GM18505 (cell line): ENCODE results near the gene TSHZ2.
"Not testable (repeated sequence)": the region's sequence is repeated elsewhere in the genome, so short reads cannot be mapped to it uniquely, and the experiment has no call there.

Experiments
- ATAC-seq: cut with Tn5 transposase; IDR thresholded peaks from one replicate; pipeline ENCODE4 v1.9.1; 2021; ENCODE audit not compliant: unreplicated experiment
- POLR2A ChIP-seq: IDR thresholded peaks from 4 replicates; pipeline ENCODE4 v1.6.1; 2011; ENCODE audit warnings: borderline replicate concordance; ENCODE audit not compliant: insufficient read depth, insufficient read length; ENCODE audit errors: extremely low read depth

Gene TSHZ2

DNA sequence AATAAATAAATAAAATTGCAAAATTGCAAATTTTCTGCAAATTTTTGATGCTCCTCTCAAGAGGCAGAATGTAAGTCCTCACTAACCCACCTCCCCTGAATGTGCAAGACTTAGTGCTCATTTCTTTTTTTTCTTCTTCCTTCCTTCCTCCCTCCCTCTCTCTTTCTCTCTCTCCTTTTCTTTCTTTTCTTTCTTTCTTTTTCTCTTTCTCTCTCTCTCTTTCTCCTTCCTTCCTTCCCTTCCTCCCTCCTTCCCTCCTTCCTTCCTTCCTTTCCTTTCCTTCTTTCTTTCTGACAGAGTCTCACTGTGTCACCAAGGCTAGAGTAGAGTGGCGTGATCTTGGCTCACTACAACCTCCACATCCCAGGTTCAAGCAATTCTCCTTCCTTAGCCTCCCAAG is 561.3 kb downstream of the TSHZ2 start:
- no peak for ATAC-seq
- no peak for TF ChIP-seq POLR2A

DNA sequence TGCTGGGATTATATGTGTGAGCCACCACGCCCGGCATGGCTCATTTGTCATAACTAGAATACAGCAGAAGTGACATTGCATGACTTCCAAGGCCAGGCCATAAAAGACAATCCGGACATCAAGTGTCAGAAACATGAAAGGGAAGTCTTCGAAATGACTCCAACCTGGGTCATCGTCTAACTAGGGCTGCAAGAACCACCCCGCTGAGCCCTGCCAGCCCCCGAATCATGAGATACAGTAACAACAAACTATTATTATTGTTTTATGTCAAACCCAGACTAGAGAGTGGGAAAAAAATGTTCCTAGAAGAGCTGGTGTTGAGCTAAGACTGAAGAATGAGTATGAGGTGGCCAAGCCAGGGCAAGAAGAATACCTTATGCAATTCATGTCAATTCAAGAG is 561.9 kb downstream of the TSHZ2 start:
- no peak for ATAC-seq
- no peak for TF ChIP-seq POLR2A

DNA sequence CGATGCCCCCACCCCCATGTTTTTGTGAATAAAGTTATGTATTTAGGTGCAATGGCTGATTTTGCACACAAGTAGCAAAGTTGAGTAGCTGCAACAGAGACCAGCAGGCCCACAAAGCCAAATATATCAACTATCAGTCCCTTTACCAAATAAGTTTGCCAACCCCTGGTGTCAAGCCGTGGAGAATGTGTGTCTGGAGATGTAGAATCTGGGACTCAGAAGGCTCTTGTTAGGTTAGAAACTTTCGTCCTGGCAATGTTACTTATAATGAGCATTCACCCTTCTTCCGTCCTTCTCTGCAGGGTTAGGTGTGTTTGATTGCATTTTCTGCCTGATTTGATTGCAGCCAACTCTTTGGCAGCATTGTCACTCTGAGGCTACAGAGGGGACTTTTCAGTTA is 563.7 kb downstream of the TSHZ2 start:
- ATAC-seq, result no peak
- TF ChIP-seq POLR2A, result no peak

DNA sequence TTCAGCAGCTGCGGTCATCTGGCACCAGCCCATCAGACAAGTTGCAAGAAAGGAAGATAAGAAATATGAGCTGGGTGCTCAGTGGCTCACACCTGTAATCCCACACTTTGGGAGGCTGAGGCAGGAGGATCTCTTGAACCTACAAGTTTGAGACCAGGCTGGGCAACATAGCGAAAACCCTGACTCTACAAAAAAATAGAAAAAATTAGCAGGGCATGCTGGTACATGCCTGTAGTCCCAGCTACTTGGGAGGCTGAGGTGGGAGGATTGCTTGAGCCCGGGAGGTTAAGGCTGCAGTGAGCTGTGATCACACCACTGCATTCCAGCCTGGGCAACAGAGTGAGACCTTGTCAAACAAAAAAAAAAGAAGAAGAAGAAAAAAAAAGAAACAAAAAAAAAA is 564.2 kb downstream of the TSHZ2 start:
- not testable (repeated sequence) for ATAC-seq

DNA sequence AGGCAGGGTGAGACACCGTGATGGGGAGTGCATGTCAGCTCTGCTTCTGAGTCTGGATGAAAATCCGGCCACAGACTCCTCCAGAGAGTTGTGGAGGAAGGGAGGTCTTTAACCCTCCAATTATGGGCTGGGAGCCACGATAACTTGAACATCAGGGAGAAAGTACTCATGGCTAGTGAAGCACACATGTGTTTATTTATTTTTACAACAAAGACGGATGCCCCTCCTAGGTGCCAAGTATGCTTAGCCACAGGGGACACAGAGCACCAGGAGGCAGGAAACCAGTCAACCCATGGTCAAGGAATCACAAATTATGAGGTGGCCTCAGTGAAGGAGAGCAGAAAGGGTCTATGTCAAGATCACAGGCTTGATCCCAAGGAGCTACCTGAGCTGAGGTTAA is 567.4 kb downstream of the TSHZ2 start:
- TF ChIP-seq POLR2A, result no peak

More for the DNA sequence above, 567.4 kb downstream of the TSHZ2 start:
- ATAC-seq, result no peak
